GM21529 (cell line): Measurements from ENCODE around the gene AGFG2.
"Not testable (repeated sequence)": the region's sequence is repeated elsewhere in the genome, so short reads cannot be mapped to it uniquely, and the experiment has no call there.

Experiments
- ATAC-seq: cut with Tn5 transposase; IDR thresholded peaks from one replicate; pipeline ENCODE4 v1.9.1; 2021; ENCODE audit not compliant: unreplicated experiment

Gene AGFG2

GRCh38 chr7:100519580-100519979 is 19.4 kb upstream of the AGFG2 start:
- ATAC-seq, result no peak

- ATAC-seq, result no peak
Measured at GRCh38 chr7:100520138-100520537, 18.9 kb upstream of the AGFG2 start.

- no peak for ATAC-seq
Measured at GRCh38 chr7:100521076-100521475, 17.9 kb upstream of the AGFG2 start.

GRCh38 chr7:100521909-100522593 is 17.0 kb upstream of the AGFG2 start:
- not testable (repeated sequence) for ATAC-seq

GRCh38 chr7:100523192-100523591 is 15.8 kb upstream of the AGFG2 start:
- not testable (repeated sequence) for ATAC-seq

- ATAC-seq, result not testable (repeated sequence)
Measured at GRCh38 chr7:100528108-100528866, 10.7 kb upstream of the AGFG2 start.

- no peak for ATAC-seq
Measured at GRCh38 chr7:100532165-100533022, 6.6 kb upstream of the AGFG2 start.

GRCh38 chr7:100535982-100536381 is 3.0 kb upstream of the AGFG2 start:
- ATAC-seq, result not testable (repeated sequence)

- not testable (repeated sequence) for ATAC-seq
Measured at GRCh38 chr7:100536695-100537094, 2.3 kb upstream of the AGFG2 start.

- no peak for ATAC-seq
Measured at GRCh38 chr7:100538348-100538653, 702 bp upstream of the AGFG2 start.

- no peak for ATAC-seq
Measured at GRCh38 chr7:100539436-100540006, 518 bp downstream of the AGFG2 start.

GRCh38 chr7:100540073-100540723 is 1.2 kb downstream of the AGFG2 start:
- ATAC-seq, result no peak

- ATAC-seq, result not testable (repeated sequence)
Measured at GRCh38 chr7:100541309-100541708, 2.3 kb downstream of the AGFG2 start.

- ATAC-seq, result no peak
Measured at GRCh38 chr7:100543586-100543985, 4.6 kb downstream of the AGFG2 start.

GRCh38 chr7:100544386-100544785 is 5.4 kb downstream of the AGFG2 start:
- no peak for ATAC-seq

- ATAC-seq, result no peak
Measured at GRCh38 chr7:100544967-100545359, 6.0 kb downstream of the AGFG2 start.

GRCh38 chr7:100545360-100546128 is 6.5 kb downstream of the AGFG2 start:
- peak; percentile 51 for ATAC-seq

GRCh38 chr7:100546129-100546925 is 7.3 kb downstream of the AGFG2 start:
- ATAC-seq, result no peak
